ENCODE results near the gene ATP6V0A4.

ATP6V0A4 gene

GRCh38 chr7:138837627-138838026 lies 39.6 kb upstream of the ATP6V0A4 start:
- TF ChIP-seq FOXP2 (optimal IDR thresholded peaks at IDR 0.05; ENCODE audit: borderline replicate concordance, extremely low read depth, extremely low read length, insufficient read depth) (no peak), TAF1 (IDR thresholded peaks at IDR 0.05; ENCODE audit: borderline replicate concordance, insufficient read depth, low read length) (no peak), SIN3A (IDR thresholded peaks at IDR 0.05; ENCODE audit: borderline replicate concordance, insufficient read depth, low read length) (no peak), POLR2AphosphoS5 (IDR thresholded peaks at IDR 0.05; ENCODE audit: low read depth, low read length) (no peak)
- TF ChIP-seq, protein P1, sequence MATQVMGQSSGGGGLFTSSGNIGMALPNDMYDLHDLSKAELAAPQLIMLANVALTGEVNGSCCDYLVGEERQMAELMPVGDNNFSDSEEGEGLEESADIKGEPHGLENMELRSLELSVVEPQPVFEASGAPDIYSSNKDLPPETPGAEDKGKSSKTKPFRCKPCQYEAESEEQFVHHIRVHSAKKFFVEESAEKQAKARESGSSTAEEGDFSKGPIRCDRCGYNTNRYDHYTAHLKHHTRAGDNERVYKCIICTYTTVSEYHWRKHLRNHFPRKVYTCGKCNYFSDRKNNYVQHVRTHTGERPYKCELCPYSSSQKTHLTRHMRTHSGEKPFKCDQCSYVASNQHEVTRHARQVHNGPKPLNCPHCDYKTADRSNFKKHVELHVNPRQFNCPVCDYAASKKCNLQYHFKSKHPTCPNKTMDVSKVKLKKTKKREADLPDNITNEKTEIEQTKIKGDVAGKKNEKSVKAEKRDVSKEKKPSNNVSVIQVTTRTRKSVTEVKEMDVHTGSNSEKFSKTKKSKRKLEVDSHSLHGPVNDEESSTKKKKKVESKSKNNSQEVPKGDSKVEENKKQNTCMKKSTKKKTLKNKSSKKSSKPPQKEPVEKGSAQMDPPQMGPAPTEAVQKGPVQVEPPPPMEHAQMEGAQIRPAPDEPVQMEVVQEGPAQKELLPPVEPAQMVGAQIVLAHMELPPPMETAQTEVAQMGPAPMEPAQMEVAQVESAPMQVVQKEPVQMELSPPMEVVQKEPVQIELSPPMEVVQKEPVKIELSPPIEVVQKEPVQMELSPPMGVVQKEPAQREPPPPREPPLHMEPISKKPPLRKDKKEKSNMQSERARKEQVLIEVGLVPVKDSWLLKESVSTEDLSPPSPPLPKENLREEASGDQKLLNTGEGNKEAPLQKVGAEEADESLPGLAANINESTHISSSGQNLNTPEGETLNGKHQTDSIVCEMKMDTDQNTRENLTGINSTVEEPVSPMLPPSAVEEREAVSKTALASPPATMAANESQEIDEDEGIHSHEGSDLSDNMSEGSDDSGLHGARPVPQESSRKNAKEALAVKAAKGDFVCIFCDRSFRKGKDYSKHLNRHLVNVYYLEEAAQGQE (IDR thresholded peaks at IDR 0.05; ENCODE audit: insufficient read depth in 1 of 2, low read depth in 2 of 2, low read length in 2 of 2) = no peak

DNA sequence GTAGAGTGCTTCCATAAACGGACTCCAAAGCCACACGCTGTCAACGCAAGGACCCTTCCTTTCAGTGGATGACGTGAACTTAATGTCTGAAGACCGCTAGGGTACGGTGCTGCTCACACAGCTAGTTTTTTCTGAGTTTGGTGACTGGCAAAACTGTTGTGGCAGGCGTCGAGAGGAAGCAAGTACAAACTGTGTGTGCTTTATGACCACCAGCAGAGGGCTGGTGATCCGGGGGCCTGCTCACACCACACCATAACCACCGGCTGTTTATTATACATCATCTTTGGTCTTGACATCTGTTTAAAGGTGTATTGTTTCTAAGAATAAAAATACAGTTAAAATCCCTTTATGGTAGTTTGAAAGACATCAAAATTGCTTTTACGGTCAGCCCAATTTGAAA lies 37.1 kb upstream of the ATP6V0A4 start:
- TF ChIP-seq TAF1 (IDR thresholded peaks at IDR 0.05; ENCODE audit: borderline replicate concordance, insufficient read depth, low read length) = no peak

- TF ChIP-seq TAF1 (IDR thresholded peaks at IDR 0.05; ENCODE audit: borderline replicate concordance, insufficient read depth, low read length) = no peak
- TF ChIP-seq, protein P1 (IDR thresholded peaks at IDR 0.05; ENCODE audit: insufficient read depth in 1 of 2, low read depth in 2 of 2, low read length in 2 of 2) = no peak
- no peak for TF ChIP-seq FOXP2 (optimal IDR thresholded peaks at IDR 0.05; ENCODE audit: borderline replicate concordance, extremely low read depth, extremely low read length, insufficient read depth)
- no peak for TF ChIP-seq POLR2AphosphoS5 (IDR thresholded peaks at IDR 0.05; ENCODE audit: low read depth, low read length)
- TF ChIP-seq SIN3A (IDR thresholded peaks at IDR 0.05; ENCODE audit: borderline replicate concordance, insufficient read depth, low read length) = no peak
Measured at GRCh38 chr7:138834583-138834982, 36.6 kb upstream of the ATP6V0A4 start.

DNA sequence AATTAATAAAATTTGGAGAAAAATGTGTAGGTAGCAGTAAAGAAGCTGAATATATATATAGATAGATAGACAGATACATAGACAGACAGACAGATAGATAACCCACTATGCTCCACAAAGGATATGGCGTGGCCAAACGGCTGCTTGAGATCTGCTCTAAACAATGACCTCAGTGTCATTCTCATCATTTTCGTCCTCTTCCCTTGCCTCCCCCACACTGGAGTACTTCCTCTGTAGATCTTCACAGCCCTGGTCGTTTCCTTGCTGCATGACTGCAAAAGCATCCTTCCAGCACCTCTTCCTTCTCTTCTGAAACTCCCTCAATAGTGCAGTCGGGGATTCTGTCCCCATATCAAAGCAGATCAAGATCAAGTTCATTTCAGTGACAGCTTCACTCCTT lies 35.6 kb upstream of the ATP6V0A4 start:
- TF ChIP-seq POLR2AphosphoS5 (IDR thresholded peaks at IDR 0.05; ENCODE audit: low read depth, low read length) = no peak
- no peak for TF ChIP-seq FOXP2 (optimal IDR thresholded peaks at IDR 0.05; ENCODE audit: borderline replicate concordance, extremely low read depth, extremely low read length, insufficient read depth)
- no peak for TF ChIP-seq TAF1 (IDR thresholded peaks at IDR 0.05; ENCODE audit: borderline replicate concordance, insufficient read depth, low read length)
- TF ChIP-seq SIN3A (IDR thresholded peaks at IDR 0.05; ENCODE audit: borderline replicate concordance, insufficient read depth, low read length) = no peak
- TF ChIP-seq, protein P1 (IDR thresholded peaks at IDR 0.05; ENCODE audit: insufficient read depth in 1 of 2, low read depth in 2 of 2, low read length in 2 of 2) = no peak

DNA sequence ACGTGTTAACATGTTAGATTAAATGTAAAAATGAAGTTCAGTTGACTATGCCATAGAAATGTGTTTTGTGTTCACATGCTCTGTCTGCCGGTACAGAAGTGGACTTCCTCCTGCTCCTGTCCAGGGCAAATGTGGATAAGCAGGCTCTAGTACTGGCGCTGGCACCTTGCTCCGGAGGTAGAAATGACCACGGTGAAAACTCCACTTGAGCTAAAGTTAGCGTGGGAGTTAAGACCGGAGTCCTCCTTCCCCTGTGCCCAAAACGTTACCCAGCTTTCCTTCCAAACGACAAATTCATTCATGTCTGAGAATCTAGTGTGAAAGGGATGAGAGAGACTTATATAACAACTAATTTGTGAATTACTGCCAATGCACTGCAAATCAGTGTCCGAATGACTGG lies 35.0 kb upstream of the ATP6V0A4 start:
- TF ChIP-seq SIN3A (IDR thresholded peaks at IDR 0.05; ENCODE audit: borderline replicate concordance, insufficient read depth, low read length) = no peak

- TF ChIP-seq TAF1 (IDR thresholded peaks at IDR 0.05; ENCODE audit: borderline replicate concordance, insufficient read depth, low read length) (no peak), SIN3A (IDR thresholded peaks at IDR 0.05; ENCODE audit: borderline replicate concordance, insufficient read depth, low read length) (no peak), FOXP2 (optimal IDR thresholded peaks at IDR 0.05; ENCODE audit: borderline replicate concordance, extremely low read depth, extremely low read length, insufficient read depth) (no peak), POLR2AphosphoS5 (IDR thresholded peaks at IDR 0.05; ENCODE audit: low read depth, low read length) (no peak)
- TF ChIP-seq, protein P1 (IDR thresholded peaks at IDR 0.05; ENCODE audit: insufficient read depth in 1 of 2, low read depth in 2 of 2, low read length in 2 of 2) = no peak
Measured at GRCh38 chr7:138829335-138829734, 31.3 kb upstream of the ATP6V0A4 start.
